Fibroblast of villous mesenchyme (primary cell): Measurements from ENCODE around the gene GGT7. TPM values are rescaled to one million over a fixed set of nuclear protein-coding genes. Genes with fewer than 3 reads are reported as not detected.

ENCODE experiments used
- DNase-seq: peaks from one replicate; pipeline ENCODE4 v3.0.0-alpha.2; 2010; ENCODE audit warnings: low read depth
- H3K4me3 ChIP-seq: 2 replicates; pipeline ENCODE4 v1.5.1; 2011; ENCODE audit warnings: low read depth, mild to moderate bottlenecking, low read length
- total RNA-seq: library from RNA; depleted of rRNA; stranded (reverse); fragments of >200 nt; gene quantifications from 2 replicates; pipeline ENCODE4 v1.2.3, GENCODE V29; 2012
- TF ChIP-seq, protein P1 (sequence below): IDR thresholded peaks from 2 replicates; pipeline ENCODE4 v1.5.1; 2012; ENCODE audit warnings: low read depth, mild to moderate bottlenecking, low read length; ENCODE audit not compliant: insufficient read depth

GGT7 gene
- total RNA-seq, 1 donor, result 9.5 TPM

DNA sequence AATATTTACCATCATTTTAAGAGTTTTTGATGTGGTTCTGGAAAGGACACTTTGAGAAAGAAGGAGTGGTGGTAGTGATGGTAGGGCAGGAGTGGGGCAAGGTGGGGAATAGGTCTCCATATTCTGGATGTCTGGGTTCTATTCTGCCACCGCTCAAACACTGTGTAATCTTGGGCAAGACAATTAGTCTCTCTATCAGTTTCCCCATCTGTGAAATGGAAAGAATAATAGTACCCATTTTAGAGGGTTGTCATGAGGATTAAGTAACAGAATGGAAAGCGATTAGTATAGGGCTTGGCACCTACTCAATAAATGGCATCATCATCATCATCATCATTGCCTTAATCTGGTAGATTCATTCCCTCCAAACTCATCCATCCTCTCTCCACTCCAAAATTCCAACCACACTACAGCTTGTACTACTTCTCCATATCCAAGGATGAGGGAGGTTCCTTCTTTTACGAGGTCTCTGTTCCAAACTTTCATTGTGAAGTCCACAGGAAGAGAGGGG, 982 bp upstream of the GGT7 start:
- no peak overlapping the region for H3K4me3 ChIP-seq
- no peak for DNase-seq
- TF ChIP-seq, protein P1, sequence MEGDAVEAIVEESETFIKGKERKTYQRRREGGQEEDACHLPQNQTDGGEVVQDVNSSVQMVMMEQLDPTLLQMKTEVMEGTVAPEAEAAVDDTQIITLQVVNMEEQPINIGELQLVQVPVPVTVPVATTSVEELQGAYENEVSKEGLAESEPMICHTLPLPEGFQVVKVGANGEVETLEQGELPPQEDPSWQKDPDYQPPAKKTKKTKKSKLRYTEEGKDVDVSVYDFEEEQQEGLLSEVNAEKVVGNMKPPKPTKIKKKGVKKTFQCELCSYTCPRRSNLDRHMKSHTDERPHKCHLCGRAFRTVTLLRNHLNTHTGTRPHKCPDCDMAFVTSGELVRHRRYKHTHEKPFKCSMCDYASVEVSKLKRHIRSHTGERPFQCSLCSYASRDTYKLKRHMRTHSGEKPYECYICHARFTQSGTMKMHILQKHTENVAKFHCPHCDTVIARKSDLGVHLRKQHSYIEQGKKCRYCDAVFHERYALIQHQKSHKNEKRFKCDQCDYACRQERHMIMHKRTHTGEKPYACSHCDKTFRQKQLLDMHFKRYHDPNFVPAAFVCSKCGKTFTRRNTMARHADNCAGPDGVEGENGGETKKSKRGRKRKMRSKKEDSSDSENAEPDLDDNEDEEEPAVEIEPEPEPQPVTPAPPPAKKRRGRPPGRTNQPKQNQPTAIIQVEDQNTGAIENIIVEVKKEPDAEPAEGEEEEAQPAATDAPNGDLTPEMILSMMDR, result no peak

DNA sequence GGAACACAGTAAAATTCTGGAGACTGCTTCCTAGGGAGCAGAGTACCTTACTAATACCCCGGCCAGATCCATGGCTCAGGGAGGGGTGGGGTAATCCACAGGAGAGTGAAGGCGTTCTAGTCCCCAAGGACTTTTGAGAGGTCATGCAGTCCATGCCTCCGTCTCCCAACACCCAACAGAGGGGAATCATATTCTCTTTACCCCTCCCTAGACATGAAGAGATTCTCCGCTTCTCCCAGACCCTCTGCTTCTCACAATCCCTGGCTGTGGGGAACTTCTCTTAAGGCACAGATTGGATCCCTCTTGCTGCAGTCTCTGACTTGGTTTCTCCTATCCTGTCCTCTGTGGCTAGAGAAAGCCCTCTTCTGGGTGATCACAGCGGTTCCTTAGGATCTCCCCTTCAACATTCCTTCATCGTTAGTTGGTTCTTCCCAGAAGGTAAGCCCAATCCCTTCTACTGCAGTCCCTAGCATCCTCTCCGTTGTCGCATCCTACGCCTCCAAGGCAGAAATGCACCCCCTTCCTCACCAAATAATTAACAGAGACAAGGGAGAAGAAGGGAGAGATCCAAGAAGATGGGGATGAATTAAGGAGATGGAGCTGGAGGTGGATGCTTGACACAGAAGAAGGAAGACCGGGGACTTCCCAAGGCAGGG, 562 bp downstream of the GGT7 start:
- H3K4me3 ChIP-seq, result peak overlapping the region; percentile 76
- TF ChIP-seq, protein P1, result no peak
- no peak for DNase-seq

DNA sequence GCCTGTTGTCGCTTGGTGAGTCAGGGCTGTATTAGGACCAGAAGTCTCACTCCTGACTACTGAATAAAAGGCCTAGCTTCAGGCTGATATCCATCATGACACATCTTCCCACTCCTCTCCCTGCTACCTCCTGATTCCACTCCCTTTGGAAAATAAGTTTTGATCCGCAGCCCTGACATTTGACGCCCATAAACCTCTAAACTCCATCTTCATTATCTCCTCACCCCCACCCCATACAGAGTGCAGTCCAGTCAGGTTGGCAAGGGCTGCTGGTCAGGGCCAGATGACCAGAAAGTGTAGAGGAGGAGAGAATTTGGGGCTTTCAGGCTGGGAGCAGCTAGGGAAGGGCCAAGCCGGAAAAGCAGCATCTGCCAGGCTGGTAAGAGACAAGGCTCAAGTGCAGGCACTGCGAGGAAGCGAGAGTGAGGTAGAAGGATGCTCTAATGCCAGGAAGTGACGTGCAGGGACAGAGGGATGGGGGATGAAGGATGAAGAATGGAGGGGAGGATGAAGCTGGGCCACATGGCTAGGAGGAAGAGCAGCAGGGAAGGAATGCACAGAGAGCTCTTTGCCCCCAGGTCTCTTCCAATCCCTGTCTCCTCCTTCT, 1.2 kb downstream of the GGT7 start:
- DNase-seq, result no peak
- TF ChIP-seq, protein P1, result no peak
- peak overlapping the region; percentile 76 for H3K4me3 ChIP-seq

DNA sequence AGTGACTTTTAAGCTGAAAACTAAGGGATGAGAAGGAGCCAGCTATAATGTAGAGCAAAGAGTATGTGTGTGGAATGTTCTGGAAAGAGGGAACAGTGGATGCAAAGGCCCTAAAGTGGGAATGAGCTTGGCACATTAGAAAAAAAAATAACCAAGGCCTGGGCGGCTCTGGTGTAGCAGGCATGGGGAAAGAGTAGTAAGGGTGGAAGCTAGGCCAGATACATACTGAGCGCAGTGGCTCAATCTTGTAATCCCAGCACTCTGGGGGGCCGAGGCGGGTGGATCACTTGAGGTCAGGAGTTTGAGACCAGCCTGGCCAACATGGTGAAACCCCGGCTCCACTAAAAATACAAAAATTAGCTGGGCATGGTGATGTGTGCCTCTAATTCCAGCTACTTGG, 8.4 kb downstream of the GGT7 start:
- no peak for DNase-seq
- TF ChIP-seq, protein P1, result no peak
- no peak overlapping the region for H3K4me3 ChIP-seq

DNA sequence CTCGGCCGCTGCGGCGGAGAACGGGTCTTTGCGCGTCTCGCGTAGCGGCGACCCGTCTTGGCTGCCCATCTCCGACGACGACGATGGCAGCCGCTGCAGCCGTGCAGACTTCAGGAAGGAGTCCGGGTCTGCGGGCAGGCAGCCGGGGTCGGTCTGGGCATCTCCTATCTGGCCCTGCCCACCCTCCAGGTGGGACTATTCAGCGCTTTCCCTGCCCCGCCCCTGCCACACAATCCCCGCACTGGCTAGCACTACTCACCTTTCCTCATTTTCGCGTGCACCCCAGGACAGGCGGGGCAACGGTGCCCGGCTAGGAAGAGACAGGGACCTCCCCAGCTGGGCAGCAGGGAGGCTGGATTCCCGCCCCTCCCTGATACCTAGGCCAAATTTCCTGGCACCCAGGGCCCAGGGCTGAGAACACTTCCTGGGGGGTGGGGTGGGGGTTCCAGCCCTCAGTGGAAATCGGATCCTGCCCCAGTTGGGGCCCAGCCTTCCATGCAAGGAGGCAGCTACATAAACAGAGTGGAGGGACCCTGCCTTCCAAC, 9.2 kb downstream of the GGT7 start:
- TF ChIP-seq, protein P1, result no peak
- H3K4me3 ChIP-seq, result no peak overlapping the region
- no peak for DNase-seq

DNA sequence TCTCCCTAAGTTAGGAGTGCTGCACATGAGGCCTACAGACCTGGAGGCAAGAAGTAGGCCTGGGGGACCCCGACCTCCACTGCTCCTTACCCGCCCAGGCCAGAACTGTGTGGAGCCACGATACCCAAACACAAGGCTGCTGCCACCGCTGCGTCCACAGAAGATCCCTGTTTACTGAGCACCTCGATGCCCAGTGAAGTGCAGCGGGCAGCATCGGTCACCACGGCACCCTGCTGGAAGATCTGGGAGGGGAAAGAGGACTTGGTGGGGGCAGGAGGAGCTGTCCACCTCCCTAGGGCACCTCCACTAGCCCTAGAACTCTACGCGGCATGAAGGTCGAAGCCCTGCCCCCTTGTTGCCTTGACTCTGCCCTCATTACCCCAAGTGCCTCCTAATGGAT, 9.9 kb downstream of the GGT7 start:
- no peak overlapping the region for H3K4me3 ChIP-seq
- DNase-seq, result no peak
- TF ChIP-seq, protein P1, result no peak
